SK-N-MC (cell line): Measurements from ENCODE around the gene PRX.
A peak's percentile ranks its signal among the peaks of the same experiment; 100 is the strongest.

Experiments used
- EZH2 ChIP-seq: fragments of 200-600 bp; sonication (generic); IDR thresholded peaks from one replicate; pipeline ENCODE4 v1.6.1; 2017; ENCODE audit warnings: antibody characterized with exemption
- POLR2AphosphoS5 ChIP-seq: IDR thresholded peaks from 2 replicates; pipeline ENCODE4 v1.6.1; 2012; ENCODE audit warnings: mild to moderate bottlenecking, low read depth, low read length, borderline replicate concordance

GRCh38 chr19:40425450-40426287 is 12.5 kb upstream of the PRX start, which contains the start of gene SERTAD1:
- TF ChIP-seq EZH2, result no peak
- peak; percentile 98 for TF ChIP-seq POLR2AphosphoS5
